GM12874 (cell line): ENCODE results near the gene RPL29.
A peak's percentile ranks its signal among the peaks of the same experiment; 100 is the strongest.

Experiments used
- TF ChIP-seq, protein P1 (sequence below): IDR thresholded peaks from 2 replicates; pipeline ENCODE4 v1.5.1; 2011; ENCODE audit warnings: low read depth, mild to moderate bottlenecking, control low read depth, low read length, moderate library complexity; ENCODE audit not compliant: insufficient read depth

The RPL29 gene

GRCh38 chr3:51995346-51996163, at the start of gene RPL29:
RPL29 (minus strand) TSS chr3:51995895; CDS start chr3:51995461, 434 bp downstream.
- TF ChIP-seq, protein P1, sequence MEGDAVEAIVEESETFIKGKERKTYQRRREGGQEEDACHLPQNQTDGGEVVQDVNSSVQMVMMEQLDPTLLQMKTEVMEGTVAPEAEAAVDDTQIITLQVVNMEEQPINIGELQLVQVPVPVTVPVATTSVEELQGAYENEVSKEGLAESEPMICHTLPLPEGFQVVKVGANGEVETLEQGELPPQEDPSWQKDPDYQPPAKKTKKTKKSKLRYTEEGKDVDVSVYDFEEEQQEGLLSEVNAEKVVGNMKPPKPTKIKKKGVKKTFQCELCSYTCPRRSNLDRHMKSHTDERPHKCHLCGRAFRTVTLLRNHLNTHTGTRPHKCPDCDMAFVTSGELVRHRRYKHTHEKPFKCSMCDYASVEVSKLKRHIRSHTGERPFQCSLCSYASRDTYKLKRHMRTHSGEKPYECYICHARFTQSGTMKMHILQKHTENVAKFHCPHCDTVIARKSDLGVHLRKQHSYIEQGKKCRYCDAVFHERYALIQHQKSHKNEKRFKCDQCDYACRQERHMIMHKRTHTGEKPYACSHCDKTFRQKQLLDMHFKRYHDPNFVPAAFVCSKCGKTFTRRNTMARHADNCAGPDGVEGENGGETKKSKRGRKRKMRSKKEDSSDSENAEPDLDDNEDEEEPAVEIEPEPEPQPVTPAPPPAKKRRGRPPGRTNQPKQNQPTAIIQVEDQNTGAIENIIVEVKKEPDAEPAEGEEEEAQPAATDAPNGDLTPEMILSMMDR, result no peak

DNA sequence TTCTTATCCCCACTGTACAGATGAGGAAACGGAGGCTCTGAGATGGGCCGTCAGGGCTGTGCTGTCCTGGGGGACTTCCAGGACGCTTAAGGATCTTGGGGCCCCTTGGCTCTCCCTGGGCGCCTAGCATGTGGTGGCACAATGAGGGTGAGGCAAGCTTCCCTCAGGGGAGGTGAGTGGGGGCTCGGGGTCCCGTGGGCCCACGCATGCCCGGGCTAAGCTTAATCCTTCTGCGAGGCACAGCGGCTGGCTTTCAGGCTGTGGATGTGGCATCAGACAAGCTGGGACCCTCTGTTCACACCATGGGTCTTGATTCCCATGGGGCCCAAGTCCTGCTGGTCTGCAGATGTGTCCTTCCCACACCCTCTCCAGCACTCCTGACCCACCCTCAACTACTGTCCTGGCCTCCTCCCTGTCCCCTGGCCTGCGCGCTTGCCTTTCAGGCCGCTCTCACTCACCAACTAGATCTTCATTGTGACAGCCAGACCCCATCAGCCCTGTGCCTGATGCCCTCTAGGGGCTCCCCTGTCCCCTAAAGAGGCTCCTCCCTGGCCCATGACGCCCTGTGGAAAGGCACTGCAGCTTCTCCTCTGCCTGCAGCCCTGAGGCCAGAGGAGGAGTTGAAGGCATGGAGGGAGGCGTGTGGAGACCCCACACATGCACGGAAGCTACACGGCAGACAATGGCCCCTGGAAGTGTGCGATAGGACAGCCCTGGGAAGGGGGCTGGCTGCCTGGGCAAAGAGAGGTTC, 49.3 kb upstream of the RPL29 start:
- TF ChIP-seq, protein P1, result no peak

GRCh38 chr3:52043750-52044149, 48.1 kb upstream of the RPL29 start:
- TF ChIP-seq, protein P1, result no peak

DNA sequence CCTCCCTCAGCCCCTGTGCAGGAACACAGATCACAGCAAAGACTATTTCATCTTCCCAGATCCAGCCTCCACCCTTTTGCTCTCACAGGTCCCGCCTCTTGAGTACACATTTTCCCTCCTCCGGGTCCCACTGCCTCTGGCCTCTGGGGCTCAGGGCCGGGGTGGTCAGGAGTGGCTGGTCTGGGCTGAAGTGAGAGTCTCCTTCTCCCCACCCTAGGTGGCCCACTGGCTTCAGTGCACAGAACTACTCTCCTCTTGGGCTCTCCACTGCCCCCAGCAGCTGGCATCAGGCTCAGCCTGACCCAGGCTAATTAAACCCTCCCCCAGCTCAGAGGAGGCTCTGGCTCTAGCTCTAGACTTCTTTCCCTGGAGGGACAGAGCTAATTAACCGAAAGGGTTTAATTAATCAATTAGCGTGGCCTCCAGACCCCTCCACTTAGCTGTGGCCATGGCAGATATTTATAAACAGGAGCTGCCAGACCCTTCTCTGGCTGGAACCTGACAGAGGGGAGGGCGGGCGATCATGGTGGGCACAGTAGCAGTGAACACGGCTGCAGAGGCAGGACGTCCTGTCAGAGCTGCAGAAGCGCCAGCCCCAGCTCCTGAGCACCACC, 45.5 kb upstream of the RPL29 start:
- TF ChIP-seq, protein P1, result peak; percentile 28; the same call in 1 of the 2 replicates

DNA sequence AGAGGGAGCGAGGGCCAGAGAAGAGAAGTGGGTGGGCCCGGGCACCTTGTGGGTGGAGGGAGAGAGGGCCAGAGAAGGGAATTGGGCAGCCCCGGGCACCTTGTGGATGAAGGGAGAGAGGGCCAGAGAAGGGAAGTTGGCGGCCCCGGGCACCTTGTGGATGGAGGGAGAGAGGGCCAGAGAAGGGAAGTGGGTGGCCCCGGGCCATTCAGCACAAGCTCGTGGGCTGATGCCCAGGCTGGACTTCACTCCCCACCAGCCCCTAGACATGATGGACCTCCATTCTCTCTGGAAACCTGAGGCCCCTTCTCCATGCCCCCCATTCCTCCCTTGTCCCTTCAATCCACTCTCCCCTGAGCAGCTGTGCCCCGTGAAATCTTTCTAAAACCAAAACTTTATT, 44.9 kb upstream of the RPL29 start:
- TF ChIP-seq, protein P1, result no peak

- TF ChIP-seq, protein P1, result no peak
These were observed 44.2 kb upstream of the RPL29 start for GRCh38 chr3:52039846-52040245.

- TF ChIP-seq, protein P1, result no peak
These were observed 43.7 kb upstream of the RPL29 start for GRCh38 chr3:52039426-52039825.
